HepG2 (cell line): Measurements from ENCODE around the gene KIR2DL1. TPM values are rescaled to one million over a fixed set of nuclear protein-coding genes. Genes with fewer than 3 reads are reported as not detected.

Experiments
- ATAC-seq: fragments of 200-7000 bp; cut with Tn5 transposase; 3 replicates; pipeline ENCODE4 v1.9.1; 2020; ENCODE audit warnings: mild to moderate bottlenecking, moderate library complexity
- BruUV-seq: library from RNA; stranded (reverse); fragments of 400-500 nt; replicated peaks from 2 replicates; lab custom pipeline; 2021; lab: Mats Ljungman, UMichigan
- CTCF ChIA-PET: fragments of 300-600 bp; formaldehyde crosslinking; extraction: SDS; loops from one replicate; lab custom pipeline; 2021; ENCODE audit warnings: low total read pairs, inconsistent platforms, low intra/inter-chr PET ratio; lab: Yijun Ruan, JAX
- POLR2A ChIA-PET: fragments of 350-600 bp; sonication (Branson Sonifier 250); formaldehyde crosslinking; loops from one replicate; lab custom pipeline; 2020; ENCODE audit warnings: antibody characterized with exemption, inconsistent platforms; lab: Yijun Ruan, JAX
- DNase-seq: peaks from one replicate; pipeline ENCODE4 v3.0.0-alpha.2; 2015; ENCODE audit warnings: low spot score
- FAIRE-seq: peaks from 3 replicates; lab custom pipeline; 2011; peaks lifted over from hg19 to GRCh38; lab: Jason Lieb, UNC
- H2AFZ ChIP-seq: one replicate; pipeline ENCODE4 v1.6.1; 2011; ENCODE audit warnings: low read length, inconsistent platforms
- H3K27ac ChIP-seq: fragments of 300-600 bp; 3 replicates; pipeline ENCODE4 v1.8.0; 2011; ENCODE audit warnings: mixed run types, mild to moderate bottlenecking, mixed read lengths, low read length, inconsistent platforms; ENCODE audit not compliant: insufficient read depth; ENCODE audit errors: extremely low read length
- H3K27me3 ChIP-seq, 2 experiments: fragments of 200-600 bp in 1 of 2; 2 replicates in 1 of 2; 3 replicates in 1 of 2; pipeline versions ENCODE4 v1.6.0 to v1.8.0; 2011; ENCODE audit warnings: low read length in 2 of 2, mild to moderate bottlenecking in 2 of 2, moderate library complexity in 2 of 2, inconsistent platforms in 1 of 2; ENCODE audit not compliant: insufficient read depth in 2 of 2, control insufficient read depth in 1 of 2
- H3K36me3 ChIP-seq, 2 experiments: fragments of 200-600 bp in 1 of 2; replicated peaks in 1 of 2; 2 replicates in 1 of 2; 3 replicates in 1 of 2; pipeline versions ENCODE4 v1.5.1 to v1.8.0; 2011; ENCODE audit warnings: low read length in 2 of 2, inconsistent platforms in 1 of 2; ENCODE audit not compliant: insufficient read depth in 2 of 2, control insufficient read depth in 1 of 2
- H3K4me1 ChIP-seq: 2 replicates; pipeline ENCODE4 v1.5.1; 2012; ENCODE audit warnings: low read length, inconsistent platforms; ENCODE audit not compliant: insufficient read depth
- H3K4me2 ChIP-seq: 2 replicates; pipeline ENCODE4 v1.6.0; 2011; ENCODE audit warnings: low read depth, low read length, inconsistent platforms
- H3K4me3 ChIP-seq, 3 experiments: fragments of 200-600 bp in 1 of 3; sonication (generic), shearing (Covaris generic) in 1 of 3; replicated peaks in 1 of 3; 2 replicates each; pipeline ENCODE4 v1.5.1; 2011 to 2016; ENCODE audit warnings: low read length in 3 of 3, inconsistent platforms in 2 of 3, low read depth in 2 of 3, mild to moderate bottlenecking in 2 of 3, control low read depth in 1 of 3, mixed read lengths in 1 of 3; ENCODE audit not compliant: insufficient read depth in 1 of 3
- H3K79me2 ChIP-seq: one replicate; pipeline ENCODE4 v1.6.1; 2011; ENCODE audit warnings: low read length, inconsistent platforms; ENCODE audit not compliant: insufficient read depth
- H3K9ac ChIP-seq: 2 replicates; pipeline ENCODE4 v1.6.0; 2011; ENCODE audit warnings: mild to moderate bottlenecking, low read depth, low read length, inconsistent platforms; ENCODE audit not compliant: insufficient read depth
- H3K9me3 ChIP-seq: 2 replicates; pipeline ENCODE4 v1.5.1; 2012; ENCODE audit warnings: mild to moderate bottlenecking, low read length
- H4K20me1 ChIP-seq: 2 replicates; pipeline ENCODE4 v1.6.0; 2011; ENCODE audit warnings: inconsistent platforms, mild to moderate bottlenecking, low read length, moderate library complexity; ENCODE audit not compliant: insufficient read depth
- CREB1 ChIP-seq, 2 experiments: fragments of 450-650 bp in 1 of 2; IDR thresholded peaks; 2 replicates each; pipeline ENCODE4 v1.6.1; 2016 to 2017; ENCODE audit warnings: control low read depth in 1 of 2, mild to moderate bottlenecking in 1 of 2, missing compliant biosample characterization in 1 of 2, missing genetic modification characterization in 1 of 2
- DBP ChIP-seq: sonication (generic); formaldehyde crosslinking; IDR thresholded peaks from 2 replicates; pipeline ENCODE4 v1.4.0; 2020; ENCODE audit warnings: missing genetic modification reagents; ENCODE audit errors: not compliant biosample characterization
- ELK4 ChIP-seq: sonication (generic); formaldehyde crosslinking; IDR thresholded peaks from 2 replicates; pipeline ENCODE4 v1.9.0; 2021; ENCODE audit warnings: missing genetic modification reagents, borderline replicate concordance
- ZNF274 ChIP-seq: sonication (generic); formaldehyde crosslinking; IDR thresholded peaks from 2 replicates; pipeline ENCODE4 v1.5.1; 2020; ENCODE audit warnings: mild to moderate bottlenecking, missing genetic modification reagents
- WGBS: methylation state at CpG from one replicate; pipeline ENCODE4 v1.1.6; 2017; ENCODE audit warnings: low lambda C conversion rate; 5-methylcytosine and 5-hydroxymethylcytosine counted together
- in situ Hi-C: cut with HindIII; loops from 2 replicates; pipeline ENCODE4 v1.10.0; 2017; ENCODE audit warnings: low pct_unique_long_range_greater_than_20kb; ENCODE audit not compliant: extremely low pct_ligation_motif_present
- intact Hi-C: fragments of 100-400 bp; cut with micrococcal nuclease; formaldehyde crosslinking; loops from one replicate; pipeline ENCODE4 v1.10.0; 2022; ENCODE audit not compliant: unreplicated experiment
- polyA plus RNA-seq, 8 experiments: library from polyadenylated mRNA; depleted of rRNA in 3 of 8; stranded (reverse) in 7 of 8; unstranded in 1 of 8; fragments of >200 nt; fragmentation: Illumina TruSeq in 4 of 8; extraction: Trizol in 4 of 8; gene quantifications; 2 replicates each; pipeline versions ENCODE4 v1.2.1 to v1.2.3, GENCODE V29; 2011 to 2016; ENCODE audit warnings: low read depth in 4 of 8, missing spikeins in 1 of 8, mixed read lengths in 1 of 8; ENCODE audit not compliant: insufficient read depth in 1 of 8
- total RNA-seq, 5 experiments: library from RNA; depleted of rRNA; stranded (reverse); fragments of >200 nt; fragmentation: Illumina TruSeq; extraction: Trizol; gene quantifications; 2 replicates each; pipeline ENCODE4 v1.2.3, GENCODE V29; 2016; ENCODE audit warnings: low read depth in 1 of 5

Gene KIR2DL1
- total and polyA plus RNA-seq, 2 of the 13 experiments (the other 11 are each of a cell fraction or from before 2014, with no cell fraction given): not detected

GRCh38 chr19:54795758-54796157 is 26.2 kb downstream of the KIR2DL1 start (continued):
- TF ChIP-seq DBP (CRISPR knock-in tag) (no peak), ELK4 (CRISPR knock-in tag) (no peak)

GRCh38 chr19:54803410-54803809 is 33.8 kb downstream of the KIR2DL1 start, which contains the start of gene KIR2DL4:
KIR2DL4 (plus strand) TSS chr19:54803610; CDS start chr19:54803652, 42 bp downstream.
- Histone ChIP-seq H3K36me3 (no peaks in the 10 kb centered on the region), H3K9ac (no peak within 1 kb of the TSS), H3K27ac (no peak within 1 kb of the TSS), H3K79me2 (no peaks in the 10 kb centered on the region), H3K4me3 (no peak within 1 kb of the TSS), H4K20me1 (no peaks in the 10 kb centered on the region), H3K4me1 (no peaks in the 10 kb centered on the region), H3K27me3 (peaks cover 0 to 2% of the 10 kb centered on the region in 2 experiments; a peak in 1 of 5 replicates), H3K9me3 (no peaks in the 10 kb centered on the region), H2AFZ (no peak within 1 kb of the TSS), H3K4me2 (no peak within 1 kb of the TSS)
- TF ChIP-seq ZNF274 (no peak), CREB1 (IDR thresholded peaks at IDR 0.05) (peak; percentile 40; the same call in 1 of the 2 replicates), CREB1 (CRISPR knock-in tag; IDR thresholded peaks at IDR 0.05) (no peak)
- FAIRE-seq (no peak), DNase-seq (no peak), ATAC-seq (no peak)
- intact Hi-C loops (no loop called here), in situ Hi-C loops (no loop called here)
- ChIA-PET POLR2A (no interaction called here), CTCF (no interaction called here)
- 46% methylated on average over 10 of the region's 10 CpGs for WGBS
- no TSS peak for BruUV-seq
